Muscle layer of colon (tissue), 2 donors: ENCODE results near the gene TNPO2.
"Not testable (repeated sequence)": the region's sequence is repeated elsewhere in the genome, so short reads cannot be mapped to it uniquely, and the experiment has no call there.

ENCODE experiments used
- H3K27ac ChIP-seq: one replicate; pipeline ENCODE4 v1.7.0; 2013; ENCODE audit warnings: low read depth, mild to moderate bottlenecking, low read length, moderate library complexity
- H3K27me3 ChIP-seq, 2 donors: one replicate each; pipeline ENCODE4 v1.7.0; 2013; ENCODE audit warnings: low read length in 2 of 2, mild to moderate bottlenecking in 2 of 2; ENCODE audit not compliant: insufficient read depth in 2 of 2, control insufficient read depth in 1 of 2
- H3K36me3 ChIP-seq: one replicate; pipeline ENCODE4 v1.7.0; 2013; ENCODE audit warnings: mild to moderate bottlenecking, low read length; ENCODE audit not compliant: insufficient read depth
- H3K4me1 ChIP-seq: one replicate; pipeline ENCODE4 v1.7.0; 2013; ENCODE audit warnings: mild to moderate bottlenecking, low read length; ENCODE audit not compliant: insufficient read depth
- H3K4me3 ChIP-seq, 2 donors: one replicate each; pipeline ENCODE4 v1.7.0; 2013; ENCODE audit warnings: low read length in 2 of 2, low read depth in 1 of 2, mild to moderate bottlenecking in 1 of 2, moderate library complexity in 1 of 2
- H3K9ac ChIP-seq: one replicate; pipeline ENCODE4 v1.7.0; 2013; ENCODE audit warnings: low read length
- H3K9me3 ChIP-seq: one replicate; pipeline ENCODE4 v1.7.0; 2013; ENCODE audit warnings: mild to moderate bottlenecking, low read length
- donor health status: abdominal sarcoma.
- donor health status: Adenocarcinoma of cecum.

TNPO2 gene

DNA sequence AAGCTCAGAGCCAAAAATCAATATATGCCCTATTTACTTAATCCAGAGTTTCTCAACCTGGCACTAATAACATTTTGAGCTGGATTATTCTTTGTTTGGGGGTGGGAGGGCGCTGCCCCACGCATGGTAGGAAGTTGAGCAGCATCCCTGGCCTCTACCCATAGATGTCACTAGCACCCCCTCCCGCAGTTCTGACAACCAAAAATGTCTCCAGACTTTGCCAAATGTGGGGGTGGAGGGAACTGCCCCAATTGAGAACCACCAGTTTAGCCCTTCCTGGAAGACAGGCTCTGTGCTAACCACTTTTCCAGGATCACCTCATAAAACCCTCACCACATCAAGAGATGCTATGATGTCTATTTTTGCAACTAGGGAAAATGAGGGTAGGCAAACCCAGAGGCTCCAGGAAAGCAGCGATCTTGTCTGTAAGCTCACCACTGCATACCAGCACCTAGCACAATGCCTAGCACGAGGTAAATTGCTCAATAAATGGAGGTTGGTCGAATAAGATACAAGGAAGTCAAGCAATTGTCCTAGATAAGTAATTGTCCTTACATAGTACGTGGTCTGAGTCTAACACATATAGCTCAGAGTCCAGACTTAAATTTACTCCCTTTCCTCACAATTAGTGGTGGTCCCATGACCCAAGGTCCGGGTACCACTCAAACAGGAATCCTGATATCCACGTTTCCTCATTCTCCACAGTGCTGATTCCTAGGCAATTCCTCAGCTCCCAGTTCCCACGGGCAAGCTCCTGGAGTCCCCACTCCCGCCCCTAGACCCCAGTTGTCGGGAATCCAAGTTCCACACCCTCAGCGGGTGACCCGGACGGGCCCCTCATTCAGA is 9.9 kb upstream of the TNPO2 start:
- Histone ChIP-seq H3K9ac (peak overlapping the region; percentile 89), H3K27ac (peak overlapping the region; percentile 97), H3K4me3 (peak overlapping the region; percentile 69 to 94), H3K27me3 (no peaks in the 10 kb centered on the region), H3K36me3 (peaks cover 26% of the 10 kb centered on the region), H3K9me3 (no peaks in the 10 kb centered on the region), H3K4me1 (peaks cover 36% of the 10 kb centered on the region)

DNA sequence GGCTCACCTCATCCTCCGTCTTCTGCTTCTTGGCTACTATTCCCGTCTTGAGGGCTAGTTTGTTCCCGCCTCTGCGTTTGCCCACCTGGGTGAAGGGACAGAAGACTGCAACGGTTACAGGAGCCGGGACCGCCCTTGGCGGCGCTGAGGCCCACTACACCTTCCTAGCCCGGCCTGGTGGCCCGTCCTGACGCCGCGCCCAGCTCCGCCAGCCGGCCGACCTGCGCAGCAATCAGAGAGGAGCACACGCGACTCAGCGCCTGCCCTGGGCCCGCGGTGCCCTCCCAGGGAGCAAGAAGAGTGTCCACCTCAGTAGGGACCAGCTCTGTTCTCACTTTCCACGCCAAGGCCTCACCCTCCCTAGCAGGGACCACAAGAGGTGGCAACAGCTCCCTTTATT is 7.6 kb upstream of the TNPO2 start:
- peaks cover 23% of the 10 kb centered on the region for H3K36me3 ChIP-seq
- H3K4me1 ChIP-seq: peaks cover 24% of the 10 kb centered on the region
- no peaks in the 10 kb centered on the region for H3K27me3 ChIP-seq
- H3K27ac ChIP-seq: no peak overlapping the region
- H3K9ac ChIP-seq: no peak overlapping the region
- no peaks in the 10 kb centered on the region for H3K9me3 ChIP-seq
- no peak overlapping the region for H3K4me3 ChIP-seq

DNA sequence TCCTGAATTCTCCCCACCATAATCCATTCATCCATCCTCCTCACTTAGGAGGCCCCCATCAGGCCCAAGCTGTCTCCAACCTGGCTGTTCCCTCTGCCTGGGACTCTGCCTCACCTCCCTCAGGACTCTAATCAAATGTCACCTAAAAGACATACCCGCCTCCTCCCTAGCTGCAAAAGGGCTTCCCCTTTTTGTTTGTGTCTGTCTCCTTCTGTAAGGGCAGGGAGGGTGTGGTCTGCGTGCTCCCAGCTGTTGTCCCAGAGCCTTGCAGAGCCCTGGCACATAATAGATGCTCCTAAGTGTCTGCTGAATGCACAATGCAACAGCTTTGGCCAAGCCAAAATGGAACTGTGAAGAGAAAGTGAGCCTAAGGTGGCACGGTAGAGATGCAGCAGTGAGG is 6.3 kb upstream of the TNPO2 start:
- Histone ChIP-seq H3K27me3 (no peaks in the 10 kb centered on the region), H3K27ac (no peak overlapping the region), H3K4me3 (no peak overlapping the region), H3K4me1 (peaks cover 24% of the 10 kb centered on the region), H3K9ac (no peak overlapping the region), H3K36me3 (peaks cover 23% of the 10 kb centered on the region), H3K9me3 (no peaks in the 10 kb centered on the region)

DNA sequence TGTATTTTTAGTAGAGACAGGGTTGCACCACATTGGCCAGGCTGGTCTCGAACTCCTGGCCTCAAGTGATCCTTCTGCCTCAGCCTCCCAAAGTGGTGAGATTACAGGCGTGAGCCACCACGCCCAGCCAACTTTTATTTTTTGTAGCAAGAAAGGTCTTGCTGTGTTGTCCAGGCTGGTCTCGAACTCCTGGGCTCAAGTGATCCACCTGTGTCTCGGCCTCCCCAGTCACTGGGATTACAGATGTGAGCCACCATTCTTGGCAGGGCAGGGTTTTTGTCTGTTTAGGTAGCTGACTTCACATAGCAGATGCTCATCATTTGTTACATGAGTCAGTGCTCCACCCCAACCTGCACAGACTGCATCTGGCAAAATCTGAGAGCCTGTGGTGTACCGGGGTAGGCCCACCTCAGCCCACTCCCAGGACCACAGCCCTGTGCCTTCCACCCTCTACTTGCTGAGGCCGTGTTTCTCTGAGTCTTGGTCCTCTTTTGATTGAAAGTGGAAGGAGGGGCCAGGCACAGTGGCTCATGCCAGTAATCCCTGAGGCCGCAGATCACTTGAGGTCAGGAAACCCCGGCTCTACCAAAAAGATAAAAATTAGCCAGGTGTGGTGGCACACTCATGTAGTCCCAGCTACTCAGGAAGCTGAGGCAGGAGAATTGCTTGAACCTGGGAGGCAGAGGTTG is 4.2 kb upstream of the TNPO2 start:
- Histone ChIP-seq H3K4me1 (peaks cover 29% of the 10 kb centered on the region), H3K9me3 (no peaks in the 10 kb centered on the region), H3K4me3 (no peak overlapping the region), H3K9ac (no peak overlapping the region), H3K36me3 (peaks cover 23% of the 10 kb centered on the region), H3K27ac (no peak overlapping the region), H3K27me3 (no peaks in the 10 kb centered on the region)

DNA sequence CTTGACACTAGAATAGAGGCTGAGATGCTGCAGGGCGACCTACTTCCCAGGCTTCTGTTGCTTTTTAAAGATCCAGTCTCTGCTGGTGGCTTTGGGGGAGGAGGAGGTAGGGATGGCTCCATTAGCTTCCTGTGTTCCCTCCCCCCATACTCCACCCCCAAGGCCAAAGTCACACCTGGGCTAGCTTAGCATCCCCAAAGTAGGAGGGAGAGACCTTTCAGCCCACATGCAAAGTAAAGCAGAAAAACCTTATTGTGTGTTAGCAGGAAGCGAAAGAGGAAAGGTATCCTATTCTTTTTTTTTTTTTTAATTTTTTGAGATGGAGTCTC is 3.2 kb upstream of the TNPO2 start:
- Histone ChIP-seq H3K9me3 (no peaks in the 10 kb centered on the region), H3K27me3 (no peaks in the 10 kb centered on the region), H3K27ac (no peak overlapping the region), H3K4me1 (peaks cover 22% of the 10 kb centered on the region), H3K36me3 (peaks cover 23% of the 10 kb centered on the region), H3K4me3 (no peak overlapping the region), H3K9ac (no peak overlapping the region)

DNA sequence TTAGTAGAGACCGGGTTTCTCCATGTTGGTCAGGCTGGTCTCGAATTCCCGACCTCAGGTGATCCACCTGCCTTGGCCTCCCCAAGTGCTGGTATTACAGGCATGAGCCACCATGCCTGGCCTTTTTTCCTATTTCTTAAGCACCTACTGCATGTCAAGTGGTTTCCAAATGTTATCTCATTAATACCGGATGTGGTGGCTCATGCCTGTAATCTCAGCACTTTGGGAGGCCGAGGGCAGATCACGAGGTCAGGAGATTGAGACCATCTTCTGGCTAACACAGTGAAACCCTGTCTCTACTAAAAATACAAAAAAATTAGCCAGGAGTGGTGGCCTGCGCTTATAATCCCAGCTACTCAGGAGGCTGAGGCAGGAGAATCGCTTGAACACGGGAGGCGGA is 1.9 kb upstream of the TNPO2 start:
- not testable (repeated sequence) for H3K27me3 ChIP-seq, H3K9me3 ChIP-seq, H3K27ac ChIP-seq, H3K4me3 ChIP-seq, H3K9ac ChIP-seq
- peaks cover 18% of the 10 kb centered on the region for H3K4me1 ChIP-seq
- peaks cover 18% of the 10 kb centered on the region for H3K36me3 ChIP-seq

DNA sequence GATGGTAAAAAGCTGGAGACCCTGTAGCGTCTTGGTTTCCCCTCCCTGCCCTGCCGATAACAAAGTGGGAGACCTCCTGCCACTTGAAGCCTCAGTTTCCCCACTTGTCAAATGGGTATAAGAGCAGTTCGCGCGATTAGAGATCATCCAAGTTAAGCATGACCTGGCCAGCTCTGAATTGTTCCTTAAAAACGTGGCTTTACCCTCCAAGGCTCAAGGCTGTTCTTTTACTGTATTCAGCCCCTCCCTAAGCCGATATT is 421 bp downstream of the TNPO2 start:
- Histone ChIP-seq H3K4me1 (peaks cover 30% of the 10 kb centered on the region), H3K4me3 (peak overlapping the region; percentile 62 to 94), H3K27me3 (no peaks in the 10 kb centered on the region), H3K9ac (peak overlapping the region; percentile 51), H3K27ac (peak overlapping the region; percentile 94), H3K9me3 (no peaks in the 10 kb centered on the region), H3K36me3 (peaks cover 8% of the 10 kb centered on the region)

DNA sequence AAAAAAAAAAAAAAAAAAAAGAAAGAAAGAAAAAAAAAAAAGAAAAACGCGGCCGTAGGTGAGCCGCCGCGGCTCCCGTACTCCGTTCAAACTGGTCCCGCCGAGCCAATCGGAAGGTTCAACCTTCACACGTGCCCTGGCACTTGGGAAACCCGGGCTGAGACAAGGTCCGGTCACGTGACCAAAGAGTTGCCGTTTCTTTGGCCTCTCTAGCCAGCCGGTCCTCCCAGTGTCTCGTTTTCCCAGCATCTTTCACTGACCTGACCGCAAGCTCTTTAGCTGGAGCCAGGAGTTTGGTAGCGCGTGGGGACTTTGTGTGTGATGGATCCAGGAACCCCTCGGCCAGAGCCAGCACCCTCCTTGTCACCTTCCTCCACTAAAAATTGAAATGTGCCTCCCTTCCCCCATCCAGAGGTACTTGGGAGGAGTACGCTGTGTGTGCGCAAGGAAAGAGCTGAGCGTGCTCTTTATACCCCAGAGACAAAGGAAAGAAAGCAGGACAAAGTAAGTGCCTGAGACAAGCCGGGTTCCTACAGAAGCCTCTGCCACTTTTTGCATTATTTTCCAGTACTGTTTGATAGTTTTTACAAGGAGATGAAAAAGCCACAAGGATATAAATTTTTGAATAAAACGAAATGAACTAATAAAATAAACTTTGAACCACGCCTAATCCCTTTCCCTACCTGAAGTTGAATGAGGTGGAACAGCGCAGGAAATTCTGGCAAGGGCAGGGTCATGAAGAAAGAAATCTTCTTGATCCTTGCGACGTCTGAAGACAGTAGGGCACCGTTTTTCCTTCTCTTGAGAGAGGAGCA is 959 bp downstream of the TNPO2 start:
- H3K4me1 ChIP-seq: peaks cover 30% of the 10 kb centered on the region
- no peaks in the 10 kb centered on the region for H3K27me3 ChIP-seq
- peak overlapping the region; percentile 94 for H3K27ac ChIP-seq
- H3K36me3 ChIP-seq: peaks cover 9% of the 10 kb centered on the region
- peak overlapping the region; percentile 51 for H3K9ac ChIP-seq
- H3K4me3 ChIP-seq: peak overlapping the region; percentile 89 to 94
- H3K9me3 ChIP-seq: no peaks in the 10 kb centered on the region

DNA sequence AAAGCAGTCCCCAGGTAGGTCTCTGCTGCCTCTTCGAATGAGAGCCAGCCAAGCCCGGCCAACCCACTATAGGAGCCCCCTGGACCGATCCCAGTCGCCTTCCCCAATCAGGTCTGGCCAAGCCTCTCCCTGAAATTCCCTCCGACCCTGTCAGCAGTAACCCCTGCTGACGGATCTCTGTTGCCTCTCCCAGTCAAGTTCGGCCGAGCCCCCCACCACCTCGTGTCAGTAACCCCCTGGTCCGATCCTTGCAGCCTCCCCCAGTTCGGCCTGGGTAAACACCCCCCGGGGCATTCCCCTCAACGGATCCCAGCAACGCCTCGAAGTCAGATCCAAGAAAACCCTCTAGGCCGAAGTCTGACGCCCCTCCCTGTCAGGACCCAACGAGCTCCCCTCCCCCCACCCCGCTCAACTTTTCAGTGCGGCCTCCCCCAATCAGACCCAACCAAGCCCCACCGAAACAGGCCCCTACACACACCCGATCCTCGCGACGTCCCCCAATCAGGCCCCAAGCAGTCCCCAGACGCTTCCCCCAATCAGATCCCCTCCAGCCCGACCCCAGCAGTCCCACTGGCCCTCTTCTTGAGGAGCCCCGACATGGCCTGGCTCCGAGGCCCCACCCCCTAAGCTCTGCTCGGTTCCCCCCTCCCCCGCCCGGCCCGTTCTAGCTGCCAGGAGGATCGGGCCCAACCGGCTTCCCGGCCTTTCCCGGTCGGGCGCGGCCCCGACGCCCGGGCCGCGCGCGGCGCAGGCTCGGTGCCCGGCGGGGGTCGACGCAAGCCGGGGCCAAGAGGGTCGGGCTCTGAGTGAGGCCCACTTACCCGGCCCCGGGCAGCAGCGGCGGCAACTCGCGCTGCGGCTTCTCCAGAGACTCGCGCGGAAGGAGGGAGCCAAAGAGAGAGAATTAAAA is 1.8 kb downstream of the TNPO2 start:
- Histone ChIP-seq H3K4me3 (peak overlapping the region; percentile 89 to 91), H3K9ac (peak overlapping the region; percentile 99), H3K4me1 (peaks cover 30% of the 10 kb centered on the region), H3K36me3 (peaks cover 9% of the 10 kb centered on the region), H3K27me3 (no peaks in the 10 kb centered on the region), H3K27ac (peak overlapping the region; percentile 94), H3K9me3 (no peaks in the 10 kb centered on the region)

DNA sequence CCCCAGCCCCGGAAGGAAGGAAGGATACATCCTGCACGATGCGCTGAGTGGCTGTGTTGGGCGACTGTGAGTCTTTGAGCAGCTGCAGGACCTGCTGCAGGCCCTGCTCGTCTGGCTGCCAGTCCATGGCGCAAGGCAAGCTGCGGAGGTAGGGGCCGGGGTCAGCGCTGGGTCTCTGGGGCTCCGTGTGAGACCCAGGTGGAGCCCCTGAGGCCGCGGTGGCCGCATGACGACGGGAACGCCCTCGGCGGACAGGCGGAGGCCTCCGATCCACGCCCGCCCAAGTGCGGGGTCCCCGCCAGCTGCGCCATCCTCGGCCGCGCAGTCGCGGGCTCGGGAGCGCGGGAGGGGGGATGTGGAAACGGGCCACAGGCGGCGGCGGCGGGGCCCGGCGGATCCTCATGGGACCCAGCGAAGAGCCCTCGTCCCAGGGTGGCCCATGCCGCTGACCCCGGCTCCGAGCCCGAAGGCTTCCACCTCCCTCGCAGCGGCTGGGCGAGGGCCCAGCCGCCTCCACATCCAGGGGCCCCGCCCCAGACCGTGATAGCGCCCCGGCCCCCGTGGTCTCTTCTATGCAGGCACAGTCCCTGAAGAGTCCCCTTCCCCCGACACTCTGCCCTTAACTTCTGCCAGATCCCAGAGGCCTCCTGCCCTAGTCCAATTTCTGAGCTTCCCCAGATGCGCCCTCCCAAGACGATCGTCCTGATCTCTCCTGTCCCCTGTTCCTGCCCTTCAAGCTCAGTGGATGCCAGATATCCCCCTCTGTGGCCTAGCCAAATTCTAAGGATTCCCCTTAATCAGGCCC is 2.7 kb downstream of the TNPO2 start:
- Histone ChIP-seq H3K9me3 (no peaks in the 10 kb centered on the region), H3K4me1 (peaks cover 30% of the 10 kb centered on the region), H3K27ac (peak overlapping the region; percentile 94), H3K9ac (peak overlapping the region; percentile 99), H3K36me3 (peaks cover 16% of the 10 kb centered on the region), H3K27me3 (no peaks in the 10 kb centered on the region), H3K4me3 (peak overlapping the region; percentile 89 to 91)
